AG09319 (cell line): ENCODE measurements around the gene PAN2.
A peak's percentile ranks its signal among the peaks of the same experiment; 100 is the strongest.

Experiments used
- DNase-seq: peaks from one replicate; pipeline ENCODE4 v3.0.0-alpha.2; 2010; ENCODE audit warnings: low read depth; ENCODE audit errors: extremely low read depth
- TF ChIP-seq, protein P1 (sequence below): IDR thresholded peaks from 2 replicates; pipeline ENCODE4 v1.5.1; 2011; ENCODE audit warnings: low read depth, mild to moderate bottlenecking, inconsistent platforms, low read length, moderate library complexity

Gene PAN2

GRCh38 chr12:56300644-56301464, 32.9 kb downstream of the PAN2 start:
- no peak for DNase-seq
- TF ChIP-seq, protein P1, sequence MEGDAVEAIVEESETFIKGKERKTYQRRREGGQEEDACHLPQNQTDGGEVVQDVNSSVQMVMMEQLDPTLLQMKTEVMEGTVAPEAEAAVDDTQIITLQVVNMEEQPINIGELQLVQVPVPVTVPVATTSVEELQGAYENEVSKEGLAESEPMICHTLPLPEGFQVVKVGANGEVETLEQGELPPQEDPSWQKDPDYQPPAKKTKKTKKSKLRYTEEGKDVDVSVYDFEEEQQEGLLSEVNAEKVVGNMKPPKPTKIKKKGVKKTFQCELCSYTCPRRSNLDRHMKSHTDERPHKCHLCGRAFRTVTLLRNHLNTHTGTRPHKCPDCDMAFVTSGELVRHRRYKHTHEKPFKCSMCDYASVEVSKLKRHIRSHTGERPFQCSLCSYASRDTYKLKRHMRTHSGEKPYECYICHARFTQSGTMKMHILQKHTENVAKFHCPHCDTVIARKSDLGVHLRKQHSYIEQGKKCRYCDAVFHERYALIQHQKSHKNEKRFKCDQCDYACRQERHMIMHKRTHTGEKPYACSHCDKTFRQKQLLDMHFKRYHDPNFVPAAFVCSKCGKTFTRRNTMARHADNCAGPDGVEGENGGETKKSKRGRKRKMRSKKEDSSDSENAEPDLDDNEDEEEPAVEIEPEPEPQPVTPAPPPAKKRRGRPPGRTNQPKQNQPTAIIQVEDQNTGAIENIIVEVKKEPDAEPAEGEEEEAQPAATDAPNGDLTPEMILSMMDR, result no peak

GRCh38 chr12:56299853-56300643, 33.8 kb downstream of the PAN2 start, which contains the start of gene CS:
TSS of gene CS (minus strand) at chr12:56300330. CDS start at chr12:56300201, 129 bp downstream.
- peak; percentile 92 for DNase-seq
- TF ChIP-seq, protein P1, result no peak

GRCh38 chr12:56299308-56299852, 34.4 kb downstream of the PAN2 start:
- TF ChIP-seq, protein P1, result no peak
- DNase-seq, result no peak

DNA sequence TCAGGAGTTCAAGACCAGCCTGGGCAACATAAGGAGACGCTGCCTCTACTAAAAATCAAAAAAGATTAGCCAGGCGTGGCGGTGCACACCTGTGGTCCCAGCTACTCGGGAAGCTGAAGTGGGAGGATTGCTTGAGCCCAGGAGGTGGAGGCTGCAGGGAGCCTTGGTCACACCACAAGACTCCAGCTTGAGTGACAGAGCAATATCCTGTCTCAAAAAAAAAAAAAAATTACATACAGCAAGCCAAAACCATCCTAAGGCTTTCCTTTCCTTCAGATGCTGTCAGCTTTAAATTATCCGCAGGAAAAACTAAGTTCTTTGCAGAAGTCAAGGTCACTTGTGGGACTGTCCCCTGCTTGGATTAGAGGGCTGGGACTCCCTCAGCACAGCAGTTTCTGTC, 35.0 kb downstream of the PAN2 start:
- no peak for DNase-seq
- TF ChIP-seq, protein P1, result no peak

- TF ChIP-seq, protein P1, result no peak
- no peak for DNase-seq
Observed at GRCh38 chr12:56297400-56297799, 36.4 kb downstream of the PAN2 start.

- no peak for DNase-seq
Observed at GRCh38 chr12:56296295-56296694, 37.5 kb downstream of the PAN2 start.

More at GRCh38 chr12:56296295-56296694, 37.5 kb downstream of the PAN2 start:
- TF ChIP-seq, protein P1, result no peak
